ENCODE measurements around the gene CBFA2T2. TPM values are rescaled to one million over a fixed set of nuclear protein-coding genes. Genes with fewer than 3 reads are reported as not detected.
"Not testable (repeated sequence)": the region's sequence is repeated elsewhere in the genome, so short reads cannot be mapped to it uniquely, and the experiment has no call there.

Gene CBFA2T2
- total RNA-seq, 1 experiment from 2014 or later = 20.0 TPM

- Histone ChIP-seq H3K4me2 (no peak overlapping the region), H3K36me3 (ENCODE audit: low read depth) (no peaks in the 10 kb centered on the region), H3K9me3 (ENCODE audit: insufficient read depth, low read depth) (no peaks in the 10 kb centered on the region), H3K27me3 (ENCODE audit: insufficient read depth, low read depth) (no peaks in the 10 kb centered on the region), H3K4me1 (replicated peaks; ENCODE audit: insufficient read depth) (peaks cover 6% of the 10 kb centered on the region; the same call in 1 of the 2 replicates), H2AFZ (no peak overlapping the region), H3K4me3 (no peak overlapping the region), H3K79me2 (ENCODE audit: low read depth) (no peaks in the 10 kb centered on the region), H4K20me1 (ENCODE audit: insufficient read depth) (no peaks in the 10 kb centered on the region), H3F3A (ENCODE audit: insufficient read depth, low read depth) (no peaks in the 10 kb centered on the region), H3K27ac (no peak overlapping the region), H3K9me2 (ENCODE audit: insufficient read depth) (no peaks in the 10 kb centered on the region)
- ChIA-PET CTCF (no interaction called here), POLR2A (ENCODE audit: unreplicated experiment) (no interaction called here)
- intact Hi-C loops (cut with micrococcal nuclease; ENCODE audit: unreplicated experiment) = no loop called here
- BruUV-seq (replicated peaks) = no TSS peak
- DNase-seq = no peak
- TF ChIP-seq EZH2 (IDR thresholded peaks at IDR 0.05; ENCODE audit: low read depth) (no peak), CTCF (conservative IDR thresholded peaks at IDR 0.05) (no peak)
Observed at GRCh38 chr20:33463332-33464101, 26.4 kb upstream of the CBFA2T2 start.

- H3F3A ChIP-seq (ENCODE audit: insufficient read depth, low read depth); POLR2A ChIA-PET (ENCODE audit: unreplicated experiment); DNase-seq; H3K9me2 ChIP-seq (ENCODE audit: insufficient read depth); H4K20me1 ChIP-seq (ENCODE audit: insufficient read depth); BruUV-seq (replicated peaks); intact Hi-C loops (cut with micrococcal nuclease; ENCODE audit: unreplicated experiment); H3K9me3 ChIP-seq (ENCODE audit: insufficient read depth, low read depth); H3K4me3 ChIP-seq; H3K79me2 ChIP-seq (ENCODE audit: low read depth); CTCF ChIA-PET; H3K4me2 ChIP-seq; H3K27ac ChIP-seq; H3K27me3 ChIP-seq (ENCODE audit: insufficient read depth, low read depth); H2AFZ ChIP-seq; H3K4me1 ChIP-seq (replicated peaks; ENCODE audit: insufficient read depth); H3K36me3 ChIP-seq (ENCODE audit: low read depth): not testable (repeated sequence)
Observed at GRCh38 chr20:33464759-33465158, 25.1 kb upstream of the CBFA2T2 start.

- no peak for TF ChIP-seq EZH2 (IDR thresholded peaks at IDR 0.05; ENCODE audit: low read depth)
- BruUV-seq (replicated peaks) = no TSS peak
- Histone ChIP-seq H4K20me1 (ENCODE audit: insufficient read depth) (no peaks in the 10 kb centered on the region), H3K79me2 (ENCODE audit: low read depth) (no peaks in the 10 kb centered on the region), H2AFZ (no peak overlapping the region), H3K4me3 (no peak overlapping the region), H3K27me3 (ENCODE audit: insufficient read depth, low read depth) (no peaks in the 10 kb centered on the region), H3K27ac (no peak overlapping the region), H3K4me1 (replicated peaks; ENCODE audit: insufficient read depth) (peaks cover 2% of the 10 kb centered on the region; the same call in 1 of the 2 replicates), H3K9me2 (ENCODE audit: insufficient read depth) (no peaks in the 10 kb centered on the region), H3K4me2 (no peak overlapping the region), H3K36me3 (ENCODE audit: low read depth) (no peaks in the 10 kb centered on the region), H3K9me3 (ENCODE audit: insufficient read depth, low read depth) (no peaks in the 10 kb centered on the region), H3F3A (ENCODE audit: insufficient read depth, low read depth) (no peaks in the 10 kb centered on the region)
- intact Hi-C loops (cut with micrococcal nuclease; ENCODE audit: unreplicated experiment) = no loop called here
- CTCF ChIA-PET = no interaction called here
- DNase-seq = no peak
- POLR2A ChIA-PET (ENCODE audit: unreplicated experiment) = interaction anchor here (0.7 kb wide), 1 partner anchor 295 kb away, joined by 8 read pairs; no protein-coding TSS in a partner anchor
Observed at GRCh38 chr20:33465481-33466302, 24.2 kb upstream of the CBFA2T2 start.

DNA sequence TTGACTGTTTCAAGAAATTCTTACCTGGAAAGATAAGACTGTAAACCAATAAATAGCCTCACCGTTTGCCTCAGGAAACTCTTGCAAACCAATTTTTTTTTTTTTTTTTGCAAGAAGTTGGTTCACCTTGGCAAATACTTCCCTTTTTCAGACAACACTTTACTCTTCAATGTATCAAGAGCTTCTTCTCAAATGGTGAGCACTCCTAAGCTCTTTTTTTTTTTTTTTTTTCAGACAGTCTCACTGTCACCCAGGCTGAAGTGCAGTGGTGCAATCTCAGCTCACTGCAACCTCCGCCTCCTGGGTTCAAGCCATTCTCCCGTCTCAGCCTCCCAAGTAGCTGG, 23.6 kb upstream of the CBFA2T2 start:
- no peaks in the 10 kb centered on the region for H3K27me3 ChIP-seq (ENCODE audit: insufficient read depth, low read depth)
- intact Hi-C loops (cut with micrococcal nuclease; ENCODE audit: unreplicated experiment) = no loop called here
- no peak overlapping the region for H3K4me3 ChIP-seq
- H3F3A ChIP-seq (ENCODE audit: insufficient read depth, low read depth) = no peaks in the 10 kb centered on the region
- DNase-seq = no peak
- H3K27ac ChIP-seq = no peak overlapping the region
- H3K79me2 ChIP-seq (ENCODE audit: low read depth) = no peaks in the 10 kb centered on the region
- no peaks in the 10 kb centered on the region for H3K9me2 ChIP-seq (ENCODE audit: insufficient read depth)
- no TSS peak for BruUV-seq (replicated peaks)
- H3K4me2 ChIP-seq = no peak overlapping the region
- no peak overlapping the region for H2AFZ ChIP-seq
- no peaks in the 10 kb centered on the region for H3K36me3 ChIP-seq (ENCODE audit: low read depth)
- no peaks in the 10 kb centered on the region for H3K4me1 ChIP-seq (replicated peaks; ENCODE audit: insufficient read depth)
- CTCF ChIA-PET = no interaction called here
- H4K20me1 ChIP-seq (ENCODE audit: insufficient read depth) = no peaks in the 10 kb centered on the region
- POLR2A ChIA-PET (ENCODE audit: unreplicated experiment) = no interaction called here
- H3K9me3 ChIP-seq (ENCODE audit: insufficient read depth, low read depth) = no peaks in the 10 kb centered on the region
- TF ChIP-seq EZH2 (IDR thresholded peaks at IDR 0.05; ENCODE audit: low read depth) (no peak), CTCF (conservative IDR thresholded peaks at IDR 0.05) (no peak)
